Kidney glomerular epithelial cell (primary cell): ENCODE results near the gene TTLL11.
A peak's percentile ranks its signal among the peaks of the same experiment; 100 is the strongest.
"Not testable (repeated sequence)": the region's sequence is repeated elsewhere in the genome, so short reads cannot be mapped to it uniquely, and the experiment has no call there.

Experiments used
- DNase-seq: peaks from one replicate; lab custom pipeline; 2025; lab: John Stamatoyannopoulos, UW

Gene TTLL11

DNA sequence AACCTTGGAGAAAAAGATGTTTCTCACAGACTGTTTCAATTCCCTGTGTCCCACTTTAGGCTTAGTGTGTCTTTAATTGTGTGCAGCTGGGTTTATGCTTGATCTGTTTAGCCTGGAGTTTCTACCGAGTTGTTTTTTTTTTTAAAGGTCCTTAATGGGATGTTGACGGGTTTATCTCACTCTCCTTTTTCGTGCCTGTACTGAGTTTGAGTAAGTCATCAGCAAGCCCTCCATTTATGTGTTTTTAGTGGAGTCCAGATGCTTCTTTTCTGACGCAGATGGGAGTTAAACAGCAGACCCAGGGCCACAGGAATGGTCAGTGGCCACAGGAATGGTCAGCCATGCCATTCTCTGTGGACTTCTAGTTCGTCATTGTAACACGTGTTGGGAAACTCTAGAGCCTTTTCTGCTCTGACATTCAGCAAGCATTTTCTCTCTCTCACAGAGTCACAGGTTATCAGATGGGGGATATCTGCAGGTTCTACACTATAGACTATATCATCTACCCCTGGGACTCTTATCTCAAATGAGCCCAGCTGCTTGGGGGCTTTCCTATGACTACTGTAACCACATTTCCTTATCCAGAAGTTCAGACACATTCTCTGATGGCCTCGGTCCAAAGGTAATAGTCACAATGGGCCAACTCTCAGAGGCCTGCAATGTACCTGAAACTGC is 190.5 kb downstream of the TTLL11 start:
- DNase-seq: no peak

- no peak for DNase-seq
Measured at GRCh38 chr9:121901616-121902015, 191.5 kb downstream of the TTLL11 start.

- DNase-seq: no peak
Measured at GRCh38 chr9:121900163-121900562, 192.9 kb downstream of the TTLL11 start.

GRCh38 chr9:121898856-121899255 is 194.3 kb downstream of the TTLL11 start:
- no peak for DNase-seq

GRCh38 chr9:121897140-121897539 is 196.0 kb downstream of the TTLL11 start:
- no peak for DNase-seq

DNA sequence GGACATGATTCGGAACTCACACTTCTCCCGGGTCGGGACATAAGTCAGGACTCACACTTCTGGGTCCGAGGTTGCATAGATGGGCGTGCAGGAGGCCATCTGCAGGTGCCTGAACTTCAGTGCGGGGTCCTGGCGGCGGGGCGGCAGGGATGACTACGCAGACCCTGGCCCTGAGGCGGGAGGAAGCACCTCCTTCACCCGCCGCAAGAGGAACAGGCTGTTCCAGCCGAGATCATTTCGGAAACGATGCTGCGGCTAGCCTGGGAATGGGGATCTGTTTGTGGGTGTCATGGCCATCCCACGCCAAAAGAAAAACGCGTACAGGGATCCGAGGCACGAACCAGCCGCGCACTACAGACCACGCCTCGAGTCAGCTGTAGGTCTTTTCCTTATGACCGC is 196.6 kb downstream of the TTLL11 start:
- DNase-seq: no peak

GRCh38 chr9:121895818-121896544 is 197.1 kb downstream of the TTLL11 start:
- peak; percentile 32 for DNase-seq

- no peak for DNase-seq
Measured at GRCh38 chr9:121895358-121895757, 197.8 kb downstream of the TTLL11 start.

DNA sequence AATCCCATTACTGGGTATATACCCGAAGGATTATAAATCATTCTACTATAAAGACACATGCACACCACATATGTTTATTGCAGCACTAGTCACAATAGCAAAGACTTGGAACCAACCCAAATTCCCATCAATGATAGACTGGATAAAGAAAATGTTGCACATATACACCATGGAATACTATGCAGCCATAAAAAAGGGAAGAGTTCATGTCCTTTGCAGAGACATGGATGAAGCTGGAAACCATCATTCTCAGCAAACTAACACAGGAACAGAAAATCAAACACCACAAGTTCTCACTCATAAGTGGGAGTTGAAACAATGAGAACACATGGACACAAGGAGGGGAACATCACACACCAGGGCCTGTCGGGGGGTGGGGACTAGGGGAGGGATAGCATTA is 198.7 kb downstream of the TTLL11 start:
- not testable (repeated sequence) for DNase-seq

GRCh38 chr9:121893786-121894185 is 199.3 kb downstream of the TTLL11 start:
- no peak for DNase-seq

DNA sequence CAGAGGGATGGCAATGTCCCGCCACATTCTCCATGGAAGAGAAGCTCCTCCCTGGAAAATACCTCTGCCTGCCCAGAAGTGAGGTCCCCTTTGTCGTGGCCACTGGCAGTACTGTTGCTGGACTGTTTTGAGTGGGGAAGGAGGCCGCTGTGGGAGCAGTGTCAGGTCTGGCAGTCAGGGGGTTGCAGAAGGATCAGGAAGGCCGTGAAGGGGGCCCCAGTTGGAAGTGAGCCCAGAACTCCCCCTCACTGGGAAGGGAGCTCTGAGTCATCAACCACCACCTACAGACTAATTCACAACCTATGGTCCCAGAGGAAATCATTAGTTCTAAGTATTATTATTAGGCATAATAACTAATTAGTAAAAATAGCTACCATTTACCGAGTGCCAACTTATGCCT is 200.4 kb downstream of the TTLL11 start:
- DNase-seq: no peak

- DNase-seq: no peak
Measured at GRCh38 chr9:121890746-121891145, 202.4 kb downstream of the TTLL11 start.

- DNase-seq: no peak
Measured at GRCh38 chr9:121889990-121890563, 203.0 kb downstream of the TTLL11 start.

DNA sequence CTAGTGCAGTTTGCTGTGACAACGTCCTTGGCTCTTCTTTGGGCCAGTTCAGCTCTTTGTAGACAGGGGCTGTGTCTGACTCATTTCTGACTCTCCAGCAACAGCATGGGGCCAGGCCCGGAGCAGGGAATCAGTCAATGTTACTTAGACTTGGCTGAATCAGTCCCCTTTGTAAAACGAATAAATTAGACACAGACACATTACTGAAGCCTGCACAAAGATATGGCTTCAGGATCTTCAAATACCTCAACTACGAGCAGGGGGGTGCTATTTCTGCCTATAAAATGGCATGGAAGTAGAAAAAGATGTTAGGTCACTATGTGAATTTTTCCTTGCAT is 204.7 kb downstream of the TTLL11 start:
- DNase-seq: peak; percentile 28

DNA sequence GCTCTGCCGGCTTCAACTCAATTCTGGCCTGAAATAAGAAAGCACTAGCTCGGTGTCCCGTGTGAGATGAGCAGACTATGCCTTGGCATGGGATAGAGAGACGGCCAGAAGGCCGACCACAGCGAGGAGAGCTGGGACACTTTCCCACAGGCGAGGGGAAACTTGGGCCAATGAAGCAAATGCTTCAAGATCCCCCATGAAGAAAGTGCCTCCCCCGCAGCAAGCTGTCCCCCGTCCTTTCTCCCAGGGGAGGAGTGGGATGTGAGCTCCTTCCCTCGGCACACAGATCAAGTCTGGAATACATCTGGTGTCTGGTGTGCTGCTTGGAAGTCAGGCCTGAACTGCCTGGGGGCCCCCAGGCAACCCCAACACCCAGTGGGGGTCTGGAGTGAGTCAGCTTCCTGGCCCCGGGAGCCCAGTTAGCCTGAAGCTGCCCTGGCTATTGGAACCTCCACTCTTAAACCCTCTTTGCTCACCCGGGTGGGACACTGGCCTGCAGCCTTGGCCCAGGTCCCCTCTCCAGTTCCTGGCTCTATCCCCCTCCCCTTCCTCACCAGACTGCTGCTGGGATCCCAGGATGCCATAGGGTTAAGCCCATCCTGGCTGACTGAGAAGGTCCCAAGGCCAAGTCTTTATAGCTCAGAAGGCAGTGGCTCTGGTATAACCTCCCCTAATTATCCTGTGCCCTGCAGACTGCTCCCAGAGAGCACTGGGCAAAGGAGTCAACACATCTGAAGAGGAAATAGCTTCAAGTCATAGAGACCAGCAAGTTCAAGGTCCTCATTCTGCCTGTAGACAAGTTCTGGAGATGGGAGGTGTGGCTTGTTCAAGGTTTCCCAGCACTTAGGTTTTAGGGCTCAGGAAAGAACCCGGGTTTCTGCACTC is 205.3 kb downstream of the TTLL11 start:
- DNase-seq: no peak

GRCh38 chr9:121886759-121887485 is 206.2 kb downstream of the TTLL11 start:
- peak; percentile 43 for DNase-seq

DNA sequence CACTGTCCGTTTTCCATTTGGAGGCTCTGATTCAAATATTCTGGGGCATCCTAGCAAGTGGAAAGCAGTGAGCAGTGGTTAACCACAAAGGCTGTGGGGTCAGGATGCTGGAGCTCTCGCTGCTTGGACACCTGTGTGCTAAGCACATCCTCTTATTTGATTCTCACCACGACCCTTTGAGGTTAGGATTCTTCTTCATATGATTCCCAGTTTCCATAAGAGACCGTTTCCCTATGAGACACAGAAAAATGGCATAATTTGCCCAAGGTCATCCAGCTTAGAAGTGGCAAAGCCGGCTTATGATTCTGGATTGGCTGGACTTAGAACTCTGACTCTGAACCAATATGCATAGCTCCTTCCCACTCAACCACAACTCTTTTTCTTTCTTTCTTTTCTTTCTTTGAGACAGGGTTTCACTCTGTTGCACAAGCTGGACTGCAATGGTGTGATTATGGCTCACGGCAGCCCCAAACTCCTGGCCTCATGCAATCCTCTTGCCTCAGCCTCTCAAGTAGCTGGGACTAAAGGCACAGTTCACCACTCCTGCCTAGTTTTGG is 207.7 kb downstream of the TTLL11 start:
- peak; percentile 32 for DNase-seq

DNA sequence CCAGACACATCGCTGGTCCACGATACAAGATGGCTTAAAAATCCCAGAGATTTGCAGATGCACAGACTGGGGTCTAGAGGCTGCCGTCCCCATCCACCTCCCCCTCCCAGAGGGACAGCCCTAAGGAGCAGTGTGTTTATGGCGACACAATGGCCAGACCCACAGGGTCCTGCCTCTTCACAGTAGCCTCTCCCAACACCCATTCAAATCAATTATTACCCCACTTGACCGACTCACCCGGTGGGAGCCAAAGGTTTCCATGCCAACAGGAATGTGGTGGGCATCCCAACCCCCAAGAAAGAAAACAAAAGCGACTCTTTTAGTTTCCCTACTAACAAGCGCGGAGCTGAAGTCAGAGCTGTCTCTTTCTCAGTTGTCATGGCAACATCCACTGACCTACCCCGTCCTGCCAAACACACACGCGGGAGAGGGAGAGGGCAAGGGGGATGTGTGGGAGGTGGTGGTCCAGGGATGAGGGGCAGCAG is 209.0 kb downstream of the TTLL11 start:
- peak; percentile 30 for DNase-seq

GRCh38 chr9:121883281-121884056 is 209.6 kb downstream of the TTLL11 start:
- peak; percentile 30 for DNase-seq

GRCh38 chr9:121881920-121882500 is 211.1 kb downstream of the TTLL11 start:
- no peak for DNase-seq
